Measurements from ENCODE around the gene ALK.

Gene ALK

GRCh38 chr2:29522951-29523669 lies 398.3 kb downstream of the ALK start:
- no peak for TF ChIP-seq CTCF (conservative IDR thresholded peaks at IDR 0.05)
- no peak overlapping the region for H3K27ac ChIP-seq

GRCh38 chr2:29520001-29520400 lies 401.4 kb downstream of the ALK start:
- TF ChIP-seq CTCF (conservative IDR thresholded peaks at IDR 0.05) = no peak
- no peak overlapping the region for H3K27ac ChIP-seq

- no peak overlapping the region for H3K27ac ChIP-seq
- TF ChIP-seq CTCF (conservative IDR thresholded peaks at IDR 0.05) = no peak
Measured at GRCh38 chr2:29519338-29519925, 402.0 kb downstream of the ALK start.

GRCh38 chr2:29518646-29519337 lies 402.6 kb downstream of the ALK start:
- no peak for TF ChIP-seq CTCF (conservative IDR thresholded peaks at IDR 0.05)
- H3K27ac ChIP-seq = no peak overlapping the region

GRCh38 chr2:29518010-29518409 lies 403.4 kb downstream of the ALK start:
- no peak overlapping the region for H3K27ac ChIP-seq
- no peak for TF ChIP-seq CTCF (conservative IDR thresholded peaks at IDR 0.05)

GRCh38 chr2:29517413-29517812 lies 404.0 kb downstream of the ALK start:
- TF ChIP-seq CTCF (conservative IDR thresholded peaks at IDR 0.05) = no peak
- H3K27ac ChIP-seq = no peak overlapping the region

GRCh38 chr2:29516767-29517166 lies 404.6 kb downstream of the ALK start:
- H3K27ac ChIP-seq = no peak overlapping the region
- TF ChIP-seq CTCF (conservative IDR thresholded peaks at IDR 0.05) = no peak
